Keratinocyte (primary cell): ENCODE data around the gene CAND2. TPM values are rescaled to one million over a fixed set of nuclear protein-coding genes. Genes with fewer than 3 reads are reported as not detected.

ENCODE experiments used
- DNase-seq: peaks from one replicate; pipeline ENCODE4 v3.0.0-alpha.2; 2011; ENCODE audit warnings: low read depth, missing footprints, low spot score
- FAIRE-seq: peaks from 2 replicates; lab custom pipeline; 2011; peaks lifted over from hg19 to GRCh38; lab: Jason Lieb, UNC
- H2AFZ ChIP-seq: 2 replicates; pipeline ENCODE4 v1.6.0; 2012; ENCODE audit warnings: low read length, control low read depth, inconsistent platforms; ENCODE audit not compliant: control insufficient read depth
- H3K27ac ChIP-seq: 2 replicates; pipeline ENCODE4 v1.5.1; 2011; ENCODE audit warnings: low read length; ENCODE audit not compliant: control insufficient read depth, insufficient read depth
- H3K27me3 ChIP-seq: 3 replicates; pipeline ENCODE4 v1.6.0; 2011; ENCODE audit warnings: low read length; ENCODE audit not compliant: control insufficient read depth, insufficient read depth; ENCODE audit errors: extremely low read depth
- H3K36me3 ChIP-seq, 2 experiments: 2 replicates in 1 of 2; 3 replicates in 1 of 2; pipeline ENCODE4 v1.5.1; 2011; ENCODE audit warnings: low read length in 2 of 2, mild to moderate bottlenecking in 1 of 2; ENCODE audit not compliant: control insufficient read depth in 2 of 2, insufficient read depth in 2 of 2; ENCODE audit errors: extremely low read depth in 1 of 2
- H3K4me1 ChIP-seq: 3 replicates; pipeline ENCODE4 v1.5.1; 2011; ENCODE audit warnings: low read length; ENCODE audit not compliant: control insufficient read depth, insufficient read depth; ENCODE audit errors: extremely low read depth
- H3K4me2 ChIP-seq: 3 replicates; pipeline ENCODE4 v1.6.0; 2011; ENCODE audit warnings: low read depth, low read length; ENCODE audit not compliant: control insufficient read depth, insufficient read depth; ENCODE audit errors: extremely low read depth
- H3K4me3 ChIP-seq, 3 experiments: fragments of 200-600 bp in 1 of 3; sonication (generic) in 1 of 3; 2 replicates in 2 of 3; 3 replicates in 1 of 3; pipeline ENCODE4 v1.5.1; 2011 to 2016; ENCODE audit warnings: low read length in 3 of 3, mild to moderate bottlenecking in 3 of 3, control low read depth in 2 of 3, inconsistent platforms in 1 of 3, low read depth in 1 of 3, mixed read lengths in 1 of 3, mixed run types in 1 of 3, moderate library complexity in 1 of 3; ENCODE audit not compliant: control insufficient read depth in 2 of 3, insufficient read depth in 2 of 3; ENCODE audit errors: extremely low read depth in 1 of 3
- H3K79me2 ChIP-seq: 2 replicates; pipeline ENCODE4 v1.6.0; 2012; ENCODE audit warnings: low read length; ENCODE audit not compliant: control insufficient read depth, insufficient read depth
- H3K9ac ChIP-seq: 3 replicates; pipeline ENCODE4 v1.6.0; 2011; ENCODE audit warnings: low read length; ENCODE audit not compliant: control insufficient read depth, insufficient read depth; ENCODE audit errors: extremely low read depth
- H3K9me1 ChIP-seq: 3 replicates; pipeline ENCODE4 v1.6.0; 2011; ENCODE audit warnings: low read length; ENCODE audit not compliant: control insufficient read depth, insufficient read depth; ENCODE audit errors: extremely low read depth
- H3K9me3 ChIP-seq: 2 replicates; pipeline ENCODE4 v1.5.1; 2012; ENCODE audit warnings: low read depth, low read length; ENCODE audit not compliant: control insufficient read depth
- H4K20me1 ChIP-seq: 3 replicates; pipeline ENCODE4 v1.6.0; 2011; ENCODE audit warnings: low read length; ENCODE audit not compliant: control insufficient read depth, insufficient read depth; ENCODE audit errors: extremely low read depth
- EZH2 ChIP-seq: IDR thresholded peaks from one replicate; pipeline ENCODE4 v1.6.1; 2012; ENCODE audit warnings: inconsistent platforms, mild to moderate bottlenecking, low read length, moderate library complexity
- dilution Hi-C: fragments of 300-500 bp; cut with MboI; formaldehyde crosslinking; loops from one replicate; pipeline ENCODE4 v1.7.0; 2020; ENCODE audit warnings: low sequenced_read_pairs; ENCODE audit not compliant: extremely low pct_ligation_motif_present
- polyA plus RNA-seq, 5 experiments: library from polyadenylated mRNA; depleted of rRNA in 3 of 5; stranded (reverse) in 3 of 5; stranded (forward) in 1 of 5; unstranded in 1 of 5; fragments of >200 nt; gene quantifications; 1 replicate in 1 of 5; 2 replicates in 3 of 5; 3 replicates in 1 of 5; pipeline versions ENCODE4 v1.2.1 to v1.2.3, GENCODE V29; 2011 to 2012; ENCODE audit warnings: missing spikeins in 2 of 5, low read depth in 1 of 5, low replicate concordance in 1 of 5
- TF ChIP-seq, protein P1 (sequence below), 3 experiments: IDR thresholded peaks in 1 of 3; conservative IDR thresholded peaks in 1 of 3; optimal IDR thresholded peaks in 1 of 3; 2 replicates in 2 of 3; 3 replicates in 1 of 3; pipeline versions ENCODE3 to v1.5.1; 2011; ENCODE audit warnings: low read length in 3 of 3, mild to moderate bottlenecking in 3 of 3, moderate library complexity in 2 of 3, control low read depth in 1 of 3, inconsistent platforms in 1 of 3; ENCODE audit not compliant: insufficient read depth in 2 of 3; ENCODE audit errors: extremely low read depth in 1 of 3

CAND2 gene
- polyA plus RNA-seq, 1 donor (not counting 4 experiments of a cell fraction or from before 2014, with no cell fraction given) = 0.05 TPM

DNA sequence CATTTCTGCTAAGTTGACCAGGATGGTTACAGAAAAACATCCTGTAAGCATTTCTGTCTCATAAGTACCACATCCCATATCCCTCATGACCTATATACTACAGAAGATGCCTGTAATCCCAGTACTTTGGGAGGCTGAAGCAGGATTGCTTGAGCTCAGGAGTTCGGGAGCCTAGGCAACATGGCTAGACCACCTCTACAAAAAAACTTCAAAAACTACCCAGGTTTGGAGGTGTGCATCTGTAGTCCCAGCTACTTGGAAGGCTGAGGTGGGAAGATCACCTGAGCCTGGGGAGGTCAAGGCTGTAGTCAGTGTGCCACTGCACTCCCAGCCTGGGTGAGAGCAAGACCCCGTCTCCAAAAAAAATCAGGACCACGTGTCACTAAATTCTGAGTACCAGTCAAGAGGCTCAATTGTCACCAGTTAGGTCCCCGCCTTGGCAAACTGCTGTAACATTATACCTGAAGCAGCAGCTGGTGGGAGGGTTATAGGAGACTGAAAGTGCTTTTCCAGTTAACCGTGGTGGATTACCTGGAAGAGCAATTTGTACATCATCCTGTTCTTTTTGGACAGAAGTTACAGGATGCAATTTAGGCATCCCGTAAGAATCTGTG lies 38.7 kb downstream of the CAND2 start:
- Histone ChIP-seq H2AFZ (no peak overlapping the region), H3K36me3 (peaks cover 51 to 72% of the 10 kb centered on the region in 2 experiments), H3K4me3 (no peak overlapping the region), H3K4me2 (no peak overlapping the region), H3K9me3 (no peaks in the 10 kb centered on the region), H4K20me1 (peaks cover 58% of the 10 kb centered on the region), H3K27ac (no peak overlapping the region), H3K9ac (no peak overlapping the region), H3K4me1 (peaks cover 29% of the 10 kb centered on the region), H3K9me1 (peaks cover 11% of the 10 kb centered on the region), H3K27me3 (no peaks in the 10 kb centered on the region), H3K79me2 (peaks cover 48% of the 10 kb centered on the region)
- dilution Hi-C loops = no loop called here
- FAIRE-seq = no peak
- DNase-seq = no peak
- no peak for TF ChIP-seq EZH2
- TF ChIP-seq, protein P1, sequence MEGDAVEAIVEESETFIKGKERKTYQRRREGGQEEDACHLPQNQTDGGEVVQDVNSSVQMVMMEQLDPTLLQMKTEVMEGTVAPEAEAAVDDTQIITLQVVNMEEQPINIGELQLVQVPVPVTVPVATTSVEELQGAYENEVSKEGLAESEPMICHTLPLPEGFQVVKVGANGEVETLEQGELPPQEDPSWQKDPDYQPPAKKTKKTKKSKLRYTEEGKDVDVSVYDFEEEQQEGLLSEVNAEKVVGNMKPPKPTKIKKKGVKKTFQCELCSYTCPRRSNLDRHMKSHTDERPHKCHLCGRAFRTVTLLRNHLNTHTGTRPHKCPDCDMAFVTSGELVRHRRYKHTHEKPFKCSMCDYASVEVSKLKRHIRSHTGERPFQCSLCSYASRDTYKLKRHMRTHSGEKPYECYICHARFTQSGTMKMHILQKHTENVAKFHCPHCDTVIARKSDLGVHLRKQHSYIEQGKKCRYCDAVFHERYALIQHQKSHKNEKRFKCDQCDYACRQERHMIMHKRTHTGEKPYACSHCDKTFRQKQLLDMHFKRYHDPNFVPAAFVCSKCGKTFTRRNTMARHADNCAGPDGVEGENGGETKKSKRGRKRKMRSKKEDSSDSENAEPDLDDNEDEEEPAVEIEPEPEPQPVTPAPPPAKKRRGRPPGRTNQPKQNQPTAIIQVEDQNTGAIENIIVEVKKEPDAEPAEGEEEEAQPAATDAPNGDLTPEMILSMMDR (optimal IDR thresholded peaks at IDR 0.05 in 1 of 3, IDR thresholded peaks at IDR 0.05 in 1 of 3, conservative IDR thresholded peaks at IDR 0.05 in 1 of 3; ENCODE audit: extremely low read depth in 1 of 3, insufficient read depth in 2 of 3, low read length in 3 of 3) = no peak

DNA sequence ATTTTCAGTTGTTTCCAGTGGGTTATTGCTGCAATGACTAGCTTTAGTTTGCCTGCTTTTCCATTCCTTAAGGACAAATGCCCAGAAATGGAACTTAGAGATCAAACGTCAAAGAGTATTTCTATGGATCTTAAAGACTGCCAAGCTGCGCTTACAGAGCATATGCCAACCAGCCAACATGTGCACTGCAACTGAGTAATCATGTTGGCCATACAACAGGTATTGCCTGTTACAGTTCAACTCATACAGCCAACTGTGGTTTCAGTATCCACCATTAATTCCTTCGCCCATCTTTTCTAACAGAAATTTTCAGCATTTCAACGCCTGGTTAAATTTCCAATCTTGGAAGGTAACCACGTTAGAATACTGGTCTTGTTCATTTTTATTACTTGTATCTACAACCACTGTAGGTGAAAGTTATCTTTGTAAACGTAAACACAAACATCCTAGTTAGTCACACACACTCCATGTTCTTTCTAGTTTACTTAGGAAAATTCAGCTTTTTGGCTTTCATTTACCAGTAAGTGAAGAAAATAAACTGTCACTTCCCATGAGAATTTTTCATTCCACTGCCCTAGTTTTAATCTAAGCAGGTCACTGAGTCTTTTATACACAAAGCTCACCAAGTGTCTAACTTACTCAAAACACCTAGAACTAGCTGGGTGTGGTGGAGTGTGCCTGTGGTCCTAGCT lies 41.0 kb downstream of the CAND2 start:
- no peaks in the 10 kb centered on the region for H3K9me3 ChIP-seq
- TF ChIP-seq, protein P1 (optimal IDR thresholded peaks at IDR 0.05 in 1 of 3, IDR thresholded peaks at IDR 0.05 in 1 of 3, conservative IDR thresholded peaks at IDR 0.05 in 1 of 3; ENCODE audit: extremely low read depth in 1 of 3, insufficient read depth in 2 of 3, low read length in 3 of 3) = no peak
- TF ChIP-seq EZH2 = no peak
- H3K79me2 ChIP-seq = peaks cover 60% of the 10 kb centered on the region
- H3K27me3 ChIP-seq = no peaks in the 10 kb centered on the region
- peaks cover 58% of the 10 kb centered on the region for H4K20me1 ChIP-seq
- FAIRE-seq = no peak
- peaks cover 47 to 75% of the 10 kb centered on the region in 2 experiments for H3K36me3 ChIP-seq
- peaks cover 31% of the 10 kb centered on the region for H3K4me1 ChIP-seq
- no peak for DNase-seq
- dilution Hi-C loops = no loop called here
- no peak overlapping the region for H3K9ac ChIP-seq
- H3K9me1 ChIP-seq = peaks cover 11% of the 10 kb centered on the region
- no peak overlapping the region for H3K27ac ChIP-seq
- no peak overlapping the region for H3K4me3 ChIP-seq
- H2AFZ ChIP-seq = no peak overlapping the region
- H3K4me2 ChIP-seq = peak overlapping the region; percentile 86
